GM12872 (cell line): ENCODE data around the gene KBTBD7.

Experiments used
- TF ChIP-seq, protein P1 (sequence below): IDR thresholded peaks from 3 replicates; pipeline ENCODE4 v1.5.1; 2011; ENCODE audit warnings: low read depth, mild to moderate bottlenecking, low read length, moderate library complexity; ENCODE audit not compliant: insufficient read depth

The KBTBD7 gene

GRCh38 chr13:41212881-41213280 lies 18.5 kb upstream of the KBTBD7 start:
- TF ChIP-seq, protein P1, sequence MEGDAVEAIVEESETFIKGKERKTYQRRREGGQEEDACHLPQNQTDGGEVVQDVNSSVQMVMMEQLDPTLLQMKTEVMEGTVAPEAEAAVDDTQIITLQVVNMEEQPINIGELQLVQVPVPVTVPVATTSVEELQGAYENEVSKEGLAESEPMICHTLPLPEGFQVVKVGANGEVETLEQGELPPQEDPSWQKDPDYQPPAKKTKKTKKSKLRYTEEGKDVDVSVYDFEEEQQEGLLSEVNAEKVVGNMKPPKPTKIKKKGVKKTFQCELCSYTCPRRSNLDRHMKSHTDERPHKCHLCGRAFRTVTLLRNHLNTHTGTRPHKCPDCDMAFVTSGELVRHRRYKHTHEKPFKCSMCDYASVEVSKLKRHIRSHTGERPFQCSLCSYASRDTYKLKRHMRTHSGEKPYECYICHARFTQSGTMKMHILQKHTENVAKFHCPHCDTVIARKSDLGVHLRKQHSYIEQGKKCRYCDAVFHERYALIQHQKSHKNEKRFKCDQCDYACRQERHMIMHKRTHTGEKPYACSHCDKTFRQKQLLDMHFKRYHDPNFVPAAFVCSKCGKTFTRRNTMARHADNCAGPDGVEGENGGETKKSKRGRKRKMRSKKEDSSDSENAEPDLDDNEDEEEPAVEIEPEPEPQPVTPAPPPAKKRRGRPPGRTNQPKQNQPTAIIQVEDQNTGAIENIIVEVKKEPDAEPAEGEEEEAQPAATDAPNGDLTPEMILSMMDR: no peak

- TF ChIP-seq, protein P1: no peak
Measured at GRCh38 chr13:41211062-41211461, 16.7 kb upstream of the KBTBD7 start.

DNA sequence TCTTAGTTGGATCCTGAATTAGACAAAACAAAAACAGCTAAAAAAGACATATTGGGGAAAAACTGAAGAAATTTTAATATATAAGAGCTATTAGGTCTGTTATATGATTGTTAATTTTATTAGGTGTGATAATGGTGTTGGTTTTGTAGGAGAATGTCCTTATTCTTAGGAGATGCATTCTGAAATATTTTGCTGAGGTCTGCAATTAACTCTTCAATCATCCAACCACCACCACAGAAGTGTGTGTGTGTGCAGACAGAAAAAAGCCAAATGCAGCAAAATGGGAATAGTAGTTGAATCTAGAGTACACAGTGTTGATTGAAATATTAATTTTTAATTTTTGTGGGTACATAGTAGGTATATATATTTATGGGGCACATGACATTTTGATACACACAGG lies 12.1 kb upstream of the KBTBD7 start:
- TF ChIP-seq, protein P1: no peak

GRCh38 chr13:41203810-41204209 lies 9.4 kb upstream of the KBTBD7 start:
- TF ChIP-seq, protein P1: no peak

GRCh38 chr13:41200126-41200525 lies 5.8 kb upstream of the KBTBD7 start:
- TF ChIP-seq, protein P1: no peak

DNA sequence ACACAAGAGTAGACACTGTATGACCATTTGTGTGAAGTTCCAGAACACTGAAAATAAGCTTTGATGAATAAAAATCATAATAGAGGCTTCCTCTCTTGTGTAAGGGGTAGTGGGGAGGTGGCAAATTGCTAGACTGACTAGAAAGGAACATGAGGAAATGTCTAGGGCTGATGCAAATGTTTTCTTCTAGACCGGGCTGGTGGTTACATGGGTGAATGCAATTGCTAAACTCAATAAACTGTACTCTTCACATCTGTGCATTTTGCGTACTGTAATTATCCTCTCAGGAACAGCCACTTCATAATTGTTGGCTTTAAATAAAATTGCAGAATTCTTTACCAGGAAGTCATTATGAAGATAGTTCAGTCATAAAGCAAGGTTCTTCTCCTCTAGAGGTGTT lies 5.2 kb upstream of the KBTBD7 start:
- TF ChIP-seq, protein P1: no peak

DNA sequence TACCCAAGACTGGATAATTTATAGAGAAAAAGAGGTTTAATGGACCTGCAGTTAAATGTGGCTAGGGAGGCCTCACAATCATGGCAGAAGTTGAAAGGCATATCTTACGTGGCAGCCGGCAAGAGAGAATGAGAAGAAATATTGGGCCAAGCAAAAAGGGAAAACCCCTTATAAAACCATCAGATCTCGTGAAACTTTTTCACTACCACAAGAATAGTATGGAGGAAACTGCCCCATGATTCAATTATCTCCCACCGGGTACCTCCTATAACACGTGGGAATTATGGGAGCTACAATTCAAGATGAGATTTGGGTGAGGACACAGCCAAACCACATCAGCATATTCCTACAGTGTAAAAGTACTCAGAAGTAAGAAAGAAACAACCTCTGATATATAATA lies 4.7 kb upstream of the KBTBD7 start:
- TF ChIP-seq, protein P1: no peak

GRCh38 chr13:41196620-41197019 lies 2.3 kb upstream of the KBTBD7 start:
- TF ChIP-seq, protein P1: peak; percentile 24; the same call in 1 of the 3 replicates
